H1 (cell line): ENCODE results near the gene PRLHR. TPM values are rescaled to one million over a fixed set of nuclear protein-coding genes. Genes with fewer than 3 reads are reported as not detected.

ENCODE experiments used
- BRCA1 ChIP-seq: IDR thresholded peaks from 2 replicates; pipeline ENCODE4 v1.6.1; 2012; ENCODE audit warnings: low read depth, low read length, improper control_type of control experiment
- CHD2 ChIP-seq: IDR thresholded peaks from 2 replicates; pipeline ENCODE4 v1.6.1; 2012; ENCODE audit warnings: low read length, improper control_type of control experiment
- CREB1 ChIP-seq: IDR thresholded peaks from 2 replicates; pipeline ENCODE4 v1.6.1; 2012; ENCODE audit warnings: inconsistent platforms
- FOSL1 ChIP-seq: IDR thresholded peaks from 2 replicates; pipeline ENCODE4 v1.6.1; 2011; ENCODE audit warnings: mild to moderate bottlenecking, low read depth, low read length, moderate library complexity; ENCODE audit not compliant: insufficient read depth
- KDM5A ChIP-seq: fragments of 200-600 bp; IDR thresholded peaks from 2 replicates; pipeline ENCODE4 v1.7.1; 2012; ENCODE audit warnings: mild to moderate bottlenecking, low read length, inconsistent platforms, mixed read lengths
- MAFK ChIP-seq: IDR thresholded peaks from 2 replicates; pipeline ENCODE4 v1.6.1; 2012; ENCODE audit warnings: low read depth, mild to moderate bottlenecking, improper control_type of control experiment, low read length
- PHF8 ChIP-seq: fragments of 200-600 bp; sonication (generic); conservative IDR thresholded peaks from 2 replicates; pipeline ENCODE4 v1.7.1; 2012; ENCODE audit warnings: low read depth, mild to moderate bottlenecking, inconsistent platforms, low read length, moderate library complexity
- RXRA ChIP-seq: IDR thresholded peaks from 2 replicates; pipeline ENCODE4 v1.6.1; 2011; ENCODE audit warnings: low read depth, mild to moderate bottlenecking, low read length, moderate library complexity; ENCODE audit not compliant: insufficient read depth
- SP1 ChIP-seq: IDR thresholded peaks from 2 replicates; pipeline ENCODE4 v1.6.1; 2011; ENCODE audit warnings: low read depth, low read length
- SUZ12 ChIP-seq: fragments of 200-600 bp; sonication (generic); IDR thresholded peaks from 2 replicates; pipeline ENCODE4 v1.6.1; 2012; ENCODE audit warnings: mild to moderate bottlenecking, inconsistent platforms, low read length, moderate library complexity, mixed read lengths
- TAF7 ChIP-seq: optimal IDR thresholded peaks from 2 replicates; pipeline ENCODE3; 2011; ENCODE audit warnings: low read depth, mild to moderate bottlenecking, inconsistent platforms, low read length, moderate library complexity, borderline replicate concordance
- polyA plus RNA-seq, 7 experiments: library from polyadenylated mRNA; depleted of rRNA in 3 of 7; stranded (reverse) in 5 of 7; unstranded in 2 of 7; fragments of >200 nt in 5 of 7; fragments of 200-250 nt in 2 of 7; gene quantifications; 1 replicate in 5 of 7; 2 replicates in 1 of 7; 4 replicates in 1 of 7; pipeline versions ENCODE4 v1.2.1 to v1.2.3, GENCODE V29; 2011 to 2013; ENCODE audit warnings: missing spikeins in 2 of 7, mixed read lengths in 2 of 7
- total RNA-seq: library from RNA; stranded (reverse); fragmentation: NEBNext Ultra II Directional; extraction: Animal tissue kit (Norgen Biotek cat#: 25700); gene quantifications from 2 replicates; pipeline ENCODE4 v1.2.1, GENCODE V29; 2021

The PRLHR gene
- total and polyA plus RNA-seq, 2 of the 8 experiments (the other 6 are each of a cell fraction or from before 2014, with no cell fraction given): not detected

DNA sequence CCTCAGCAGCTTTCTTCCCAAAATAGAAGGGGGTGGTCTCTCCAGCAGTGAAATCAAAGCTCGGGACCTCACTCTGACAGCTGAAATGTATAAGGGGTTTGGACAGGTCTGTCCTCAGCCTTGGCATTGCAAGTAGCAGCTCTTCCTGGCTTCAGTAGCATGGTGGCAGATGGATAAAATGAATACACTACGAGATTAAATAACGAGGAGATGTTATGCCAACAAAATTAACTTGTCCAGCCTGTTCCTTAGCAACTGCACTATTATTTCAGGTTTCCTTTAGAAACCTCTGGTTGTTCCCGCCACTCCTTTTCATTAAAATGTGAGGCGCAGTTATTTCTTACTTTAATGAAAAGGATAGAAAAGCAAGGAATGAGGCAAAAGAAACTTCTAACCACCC is 24.9 kb downstream of the PRLHR start (continued):
- no peak for TF ChIP-seq CHD2
- no peak for TF ChIP-seq KDM5A
- no peak for TF ChIP-seq PHF8
- TF ChIP-seq FOSL1: no peak
- no peak for TF ChIP-seq RXRA
- no peak for TF ChIP-seq TAF7
- TF ChIP-seq SUZ12: no peak
- TF ChIP-seq BRCA1: no peak
- TF ChIP-seq SP1: no peak
- no peak for TF ChIP-seq CREB1
- no peak for TF ChIP-seq MAFK
